ENCODE results near the gene ITGB4.

ITGB4 gene

DNA sequence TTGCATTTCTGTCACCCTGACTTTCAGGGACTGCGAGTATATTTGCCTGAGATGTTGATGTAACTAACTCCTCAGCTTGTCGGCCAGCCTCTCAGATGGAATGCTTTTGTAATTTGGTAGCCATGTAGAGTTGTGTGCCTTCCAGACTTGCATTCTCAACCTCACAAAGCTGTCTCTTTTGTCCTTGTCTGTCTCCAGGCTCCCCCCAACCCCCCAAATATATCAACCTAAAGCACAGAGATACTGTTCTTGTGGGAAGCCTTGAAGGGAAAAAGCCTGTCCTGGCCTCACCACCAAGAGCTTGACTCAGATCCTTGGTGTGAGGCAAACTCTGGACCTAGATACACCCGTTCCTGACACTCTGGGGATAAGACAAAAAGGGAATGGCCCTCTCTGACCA, 35.8 kb upstream of the ITGB4 start:
- WGBS, 2 experiments, result 88 to 90% methylated on average over 3 of the region's 3 CpGs
- H3K27ac ChIP-seq (ENCODE audit: insufficient read depth, low read depth, low read length, poor library complexity, severe bottlenecking), result no peak overlapping the region

GRCh38 chr17:75688209-75688825, 32.9 kb upstream of the ITGB4 start:
- Histone ChIP-seq H3K27ac (ENCODE audit: insufficient read depth, low read depth, low read length, poor library complexity, severe bottlenecking) (peak overlapping the region; percentile 21), H3K9me3 (ENCODE audit: control insufficient read depth, low read length) (no peaks in the 10 kb centered on the region), H3K4me3 (ENCODE audit: insufficient read depth, low read depth, low read length) (no peak overlapping the region), H3K27me3 (ENCODE audit: control insufficient read depth, insufficient read depth, low read length, poor library complexity, severe bottlenecking) (no peaks in the 10 kb centered on the region), H3K4me1 (ENCODE audit: control insufficient read depth, insufficient read depth, low read length) (peaks cover 32% of the 10 kb centered on the region), H3K36me3 (ENCODE audit: control insufficient read depth, insufficient read depth, low read length) (peaks cover 7% of the 10 kb centered on the region)
- WGBS, 2 experiments, result 76 to 80% methylated on average over 11 of the region's 11 CpGs

More for the DNA sequence above, 35.8 kb upstream of the ITGB4 start:
- H3K4me1 ChIP-seq (ENCODE audit: control insufficient read depth, insufficient read depth, low read length), result peaks cover 9% of the 10 kb centered on the region
- no peaks in the 10 kb centered on the region for H3K27me3 ChIP-seq (ENCODE audit: control insufficient read depth, insufficient read depth, low read length, poor library complexity, severe bottlenecking)
- H3K4me3 ChIP-seq (ENCODE audit: insufficient read depth, low read depth, low read length), result no peak overlapping the region
- H3K36me3 ChIP-seq (ENCODE audit: control insufficient read depth, insufficient read depth, low read length), result peaks cover 7% of the 10 kb centered on the region
- H3K9me3 ChIP-seq (ENCODE audit: control insufficient read depth, low read length), result no peaks in the 10 kb centered on the region

DNA sequence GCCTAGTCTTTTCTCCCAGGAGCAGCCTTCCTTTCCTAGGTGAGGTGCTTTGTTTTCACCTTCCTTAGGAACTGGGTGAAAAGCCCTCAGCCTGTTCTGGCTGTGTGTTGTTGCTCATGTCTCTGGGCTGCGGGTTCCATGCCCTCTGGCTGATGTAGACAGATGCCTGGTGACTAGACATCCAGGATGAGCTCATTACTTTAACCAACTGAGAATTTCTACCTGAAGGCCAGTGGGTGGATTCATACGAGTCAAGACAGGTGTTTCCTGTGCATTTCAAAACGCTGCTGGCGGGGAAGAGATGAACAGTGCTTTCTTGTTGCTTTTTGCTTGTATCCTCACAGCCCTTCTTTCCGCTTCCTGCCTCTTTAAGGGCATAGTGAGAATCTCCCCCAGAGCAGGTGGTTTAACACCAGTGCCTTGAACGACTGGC, 31.8 kb upstream of the ITGB4 start:
- Histone ChIP-seq H3K36me3 (ENCODE audit: control insufficient read depth, insufficient read depth, low read length) (peaks cover 7% of the 10 kb centered on the region), H3K27me3 (ENCODE audit: control insufficient read depth, insufficient read depth, low read length, poor library complexity, severe bottlenecking) (no peaks in the 10 kb centered on the region), H3K4me3 (ENCODE audit: insufficient read depth, low read depth, low read length) (no peak overlapping the region), H3K9me3 (ENCODE audit: control insufficient read depth, low read length) (no peaks in the 10 kb centered on the region), H3K27ac (ENCODE audit: insufficient read depth, low read depth, low read length, poor library complexity, severe bottlenecking) (no peak overlapping the region), H3K4me1 (ENCODE audit: control insufficient read depth, insufficient read depth, low read length) (peaks cover 40% of the 10 kb centered on the region)
- WGBS, 2 experiments, result 94% methylated on average over 6 of the region's 6 CpGs

- Histone ChIP-seq H3K4me1 (ENCODE audit: control insufficient read depth, insufficient read depth, low read length) (peaks cover 40% of the 10 kb centered on the region), H3K27me3 (ENCODE audit: control insufficient read depth, insufficient read depth, low read length, poor library complexity, severe bottlenecking) (no peaks in the 10 kb centered on the region), H3K4me3 (ENCODE audit: insufficient read depth, low read depth, low read length) (no peak overlapping the region), H3K9me3 (ENCODE audit: control insufficient read depth, low read length) (no peaks in the 10 kb centered on the region), H3K27ac (ENCODE audit: insufficient read depth, low read depth, low read length, poor library complexity, severe bottlenecking) (peak overlapping the region; percentile 23), H3K36me3 (ENCODE audit: control insufficient read depth, insufficient read depth, low read length) (peaks cover 13% of the 10 kb centered on the region)
- WGBS, 2 experiments, result 87 to 89% methylated on average over 5 of the region's 5 CpGs
Observed at GRCh38 chr17:75691371-75691791, 29.9 kb upstream of the ITGB4 start.

DNA sequence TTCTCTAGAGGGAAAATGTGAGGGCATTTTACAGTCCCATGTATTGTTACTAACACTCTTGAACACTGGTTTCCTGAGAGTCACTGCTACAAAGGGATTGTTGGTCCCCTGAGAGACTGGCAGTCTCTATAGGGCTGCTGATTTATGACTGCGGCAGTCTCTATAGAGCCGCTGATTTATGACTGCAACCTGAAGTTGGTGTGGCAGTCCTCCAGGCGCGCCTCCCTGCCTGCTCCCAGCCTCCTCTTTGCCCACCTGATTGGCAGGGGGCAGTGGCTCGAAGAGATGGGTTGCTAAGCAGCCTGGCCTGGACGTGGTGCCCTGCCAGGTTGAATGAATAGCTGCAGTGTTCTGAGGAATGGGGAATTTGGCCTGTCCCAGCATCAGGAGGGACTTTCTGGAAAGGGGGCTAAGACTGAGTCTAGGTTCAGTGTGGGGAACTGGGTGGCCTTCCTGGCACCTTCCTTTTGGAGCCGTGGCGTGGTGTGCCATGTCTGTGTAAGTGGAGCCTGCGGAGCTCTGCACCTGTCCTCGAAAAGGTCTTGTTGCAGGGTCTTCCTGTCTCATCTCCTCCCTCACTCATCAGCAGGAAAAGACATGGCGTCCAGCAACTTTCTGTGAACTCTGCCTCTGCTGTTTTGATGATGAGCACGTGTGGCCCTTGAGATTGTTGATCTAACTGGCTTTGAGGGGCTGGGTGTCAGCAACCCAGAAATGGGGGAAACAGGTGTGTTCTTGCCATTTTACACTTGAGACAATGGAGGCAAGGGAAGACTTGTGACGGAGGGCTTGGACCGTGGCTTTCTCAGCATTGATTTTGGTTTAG, 29.2 kb upstream of the ITGB4 start:
- H3K27ac ChIP-seq (ENCODE audit: insufficient read depth, low read depth, low read length, poor library complexity, severe bottlenecking), result peak overlapping the region; percentile 23

DNA sequence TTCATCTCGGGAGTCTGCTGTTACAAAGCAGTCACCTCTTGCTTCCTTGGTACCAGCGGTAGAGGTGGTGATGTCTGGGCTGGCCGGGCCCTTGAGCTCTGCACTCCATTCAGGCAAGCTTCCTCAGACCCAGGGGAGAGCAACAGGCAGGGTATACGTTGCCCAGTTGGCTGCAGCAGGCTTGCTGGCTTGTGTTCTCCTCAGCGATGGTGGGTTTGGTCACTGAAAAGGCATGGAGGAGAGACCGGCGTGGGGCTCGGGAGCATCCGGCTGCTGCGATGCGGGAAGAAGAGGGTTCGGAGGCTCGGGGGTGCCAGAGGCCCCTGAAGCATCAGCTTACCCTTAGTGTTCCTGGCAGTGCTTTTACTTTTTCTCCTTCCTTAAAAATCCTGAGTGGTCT, 28.3 kb upstream of the ITGB4 start:
- Histone ChIP-seq H3K36me3 (ENCODE audit: control insufficient read depth, insufficient read depth, low read length) (peaks cover 13% of the 10 kb centered on the region), H3K27me3 (ENCODE audit: control insufficient read depth, insufficient read depth, low read length, poor library complexity, severe bottlenecking) (no peaks in the 10 kb centered on the region), H3K4me1 (ENCODE audit: control insufficient read depth, insufficient read depth, low read length) (peaks cover 35% of the 10 kb centered on the region), H3K27ac (ENCODE audit: insufficient read depth, low read depth, low read length, poor library complexity, severe bottlenecking) (no peak overlapping the region), H3K9me3 (ENCODE audit: control insufficient read depth, low read length) (no peaks in the 10 kb centered on the region), H3K4me3 (ENCODE audit: insufficient read depth, low read depth, low read length) (no peak overlapping the region)
- WGBS, 2 experiments, result 84 to 85% methylated on average over 13 of the region's 13 CpGs

More for the DNA sequence above, 29.2 kb upstream of the ITGB4 start:
- WGBS, 2 experiments, result 83 to 85% methylated on average over 14 of the region's 14 CpGs
- Histone ChIP-seq H3K9me3 (ENCODE audit: control insufficient read depth, low read length) (no peaks in the 10 kb centered on the region), H3K27me3 (ENCODE audit: control insufficient read depth, insufficient read depth, low read length, poor library complexity, severe bottlenecking) (no peaks in the 10 kb centered on the region), H3K36me3 (ENCODE audit: control insufficient read depth, insufficient read depth, low read length) (peaks cover 13% of the 10 kb centered on the region), H3K4me3 (ENCODE audit: insufficient read depth, low read depth, low read length) (no peak overlapping the region), H3K4me1 (ENCODE audit: control insufficient read depth, insufficient read depth, low read length) (peaks cover 40% of the 10 kb centered on the region)

DNA sequence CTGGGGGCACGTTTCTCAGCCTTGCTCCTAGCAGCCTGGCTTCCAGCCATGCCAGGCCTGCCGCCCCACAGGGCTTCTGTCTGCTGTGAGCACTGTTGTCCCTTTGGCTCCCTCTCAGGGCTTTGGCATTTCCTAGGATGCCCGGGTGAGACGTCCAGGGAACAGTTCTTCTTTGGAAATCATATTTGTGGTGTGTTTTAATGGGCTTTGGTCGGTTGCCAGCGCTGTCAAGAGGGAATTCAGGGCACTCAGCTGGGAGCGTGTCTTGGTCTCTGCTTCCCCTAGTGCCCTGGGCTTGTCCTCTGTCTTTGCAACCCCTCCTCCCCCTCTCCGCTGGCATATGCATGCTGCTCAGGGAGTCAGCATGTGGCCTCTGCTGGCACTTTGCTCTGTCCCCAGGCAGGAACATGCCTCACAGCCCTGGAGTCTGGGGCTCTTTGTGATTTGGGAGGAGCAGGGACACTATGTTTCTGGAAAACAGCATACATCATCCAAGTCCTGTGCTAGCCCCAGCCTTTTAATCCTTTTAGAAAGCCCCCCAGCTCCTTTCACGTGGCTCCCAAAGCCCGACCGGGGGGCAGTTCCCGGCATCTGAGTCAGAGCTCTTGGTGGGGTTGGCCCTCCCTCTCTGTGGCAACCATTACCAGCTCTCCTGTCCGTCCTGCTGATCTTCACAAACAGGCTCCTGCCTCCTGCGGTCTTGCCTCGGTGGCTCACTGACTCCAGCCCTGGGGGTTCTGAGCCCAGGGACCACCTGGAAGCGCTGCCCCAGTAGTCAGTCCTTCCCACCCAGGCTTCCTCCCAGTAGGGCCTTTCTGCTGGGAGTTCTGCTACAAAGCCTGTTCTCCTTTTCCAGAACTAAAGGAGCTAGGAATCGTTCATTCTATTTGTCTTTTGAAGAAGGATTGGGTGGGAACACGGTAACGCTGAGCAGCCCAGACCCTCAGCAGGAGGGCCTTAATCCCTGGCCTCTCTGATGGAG, 27.5 kb upstream of the ITGB4 start:
- peak overlapping the region; percentile 77 for H3K27ac ChIP-seq (ENCODE audit: insufficient read depth, low read depth, low read length, poor library complexity, severe bottlenecking)
- 22% methylated on average over 19 of the region's 19 CpGs for WGBS, 2 experiments
- H3K27me3 ChIP-seq (ENCODE audit: control insufficient read depth, insufficient read depth, low read length, poor library complexity, severe bottlenecking), result no peaks in the 10 kb centered on the region
- H3K36me3 ChIP-seq (ENCODE audit: control insufficient read depth, insufficient read depth, low read length), result peaks cover 6% of the 10 kb centered on the region
- no peaks in the 10 kb centered on the region for H3K9me3 ChIP-seq (ENCODE audit: control insufficient read depth, low read length)
- H3K4me1 ChIP-seq (ENCODE audit: control insufficient read depth, insufficient read depth, low read length), result peaks cover 30% of the 10 kb centered on the region
- no peak overlapping the region for H3K4me3 ChIP-seq (ENCODE audit: insufficient read depth, low read depth, low read length)

- H3K4me1 ChIP-seq (ENCODE audit: control insufficient read depth, insufficient read depth, low read length), result peaks cover 30% of the 10 kb centered on the region
- 45 to 53% methylated on average over 14 of the region's 14 CpGs for WGBS, 2 experiments
- H3K4me3 ChIP-seq (ENCODE audit: insufficient read depth, low read depth, low read length), result no peak overlapping the region
- H3K36me3 ChIP-seq (ENCODE audit: control insufficient read depth, insufficient read depth, low read length), result peaks cover 6% of the 10 kb centered on the region
- H3K27ac ChIP-seq (ENCODE audit: insufficient read depth, low read depth, low read length, poor library complexity, severe bottlenecking), result no peak overlapping the region
- no peaks in the 10 kb centered on the region for H3K27me3 ChIP-seq (ENCODE audit: control insufficient read depth, insufficient read depth, low read length, poor library complexity, severe bottlenecking)
- no peaks in the 10 kb centered on the region for H3K9me3 ChIP-seq (ENCODE audit: control insufficient read depth, low read length)
Observed at GRCh38 chr17:75694536-75694935, 26.7 kb upstream of the ITGB4 start.

GRCh38 chr17:75695141-75695829, 26.0 kb upstream of the ITGB4 start:
- Histone ChIP-seq H3K4me3 (ENCODE audit: insufficient read depth, low read depth, low read length) (no peak overlapping the region), H3K9me3 (ENCODE audit: control insufficient read depth, low read length) (no peaks in the 10 kb centered on the region), H3K27ac (ENCODE audit: insufficient read depth, low read depth, low read length, poor library complexity, severe bottlenecking) (no peak overlapping the region), H3K27me3 (ENCODE audit: control insufficient read depth, insufficient read depth, low read length, poor library complexity, severe bottlenecking) (no peaks in the 10 kb centered on the region), H3K4me1 (ENCODE audit: control insufficient read depth, insufficient read depth, low read length) (peaks cover 30% of the 10 kb centered on the region), H3K36me3 (ENCODE audit: control insufficient read depth, insufficient read depth, low read length) (peaks cover 12% of the 10 kb centered on the region)
- WGBS, 2 experiments, result 93 to 97% methylated on average over 7 of the region's 7 CpGs

All from ectodermal cell (in vitro differentiated cells).